Inflammatory macrophage treated with lipopolysaccharide for 4 hours (primary cell): ENCODE measurements around the gene PRELID2.
"Not testable (repeated sequence)": the region's sequence is repeated elsewhere in the genome, so short reads cannot be mapped to it uniquely, and the experiment has no call there.

Experiments
- DNase-seq: peaks from one replicate; pipeline ENCODE4 v3.0.0-alpha.2; 2020

Gene PRELID2

DNA sequence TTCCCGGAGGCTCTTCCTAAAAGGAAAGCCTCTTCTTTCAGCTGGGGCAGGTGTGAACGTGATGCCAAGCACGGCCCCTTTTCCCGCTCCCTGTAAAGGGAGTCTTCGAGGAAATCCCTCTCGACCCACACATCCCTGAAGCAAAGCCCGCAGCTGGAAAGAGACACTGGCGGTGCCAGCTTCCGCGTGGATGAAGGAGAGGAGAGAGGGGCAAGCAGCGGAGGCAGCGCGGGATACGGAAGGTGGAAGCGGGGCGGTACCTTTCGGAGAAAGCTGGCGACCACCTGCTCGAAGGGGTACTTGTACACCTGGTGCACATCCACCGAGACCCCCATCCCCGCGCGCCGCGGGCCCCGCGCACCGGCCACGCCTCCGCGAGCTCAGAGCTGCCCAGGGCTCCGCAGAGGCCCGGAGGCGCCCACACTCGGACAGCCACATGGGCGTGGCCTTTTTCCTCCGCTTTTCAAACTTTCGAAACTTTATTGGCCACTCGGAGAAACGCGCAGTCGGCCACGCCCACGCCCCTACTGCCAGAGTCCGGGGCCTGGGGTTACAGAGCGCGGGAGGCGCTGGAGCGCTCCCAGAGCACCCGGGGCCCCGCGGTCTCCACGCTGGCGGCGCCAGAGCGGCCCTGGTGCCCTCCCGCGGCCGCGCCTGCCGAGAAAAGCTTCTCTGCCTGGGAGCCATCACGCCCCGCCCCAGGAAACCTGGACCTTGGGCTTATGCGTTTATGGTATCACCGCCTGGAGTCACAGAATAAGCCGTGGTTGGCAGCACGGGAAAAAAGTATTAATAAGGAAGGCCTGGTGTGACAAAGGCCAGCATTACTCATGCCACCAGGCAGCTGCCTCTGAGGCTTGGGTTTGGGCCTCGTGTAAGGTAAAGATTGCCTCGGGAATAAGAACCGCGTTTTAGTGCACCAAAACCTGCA is at the start of gene PRELID2:
TSS of gene PRELID2 (minus strand) at position 426 of the 931 bp plus-strand sequence. CDS start at position 335, 91 bp downstream.
- peak; percentile 88 for DNase-seq

DNA sequence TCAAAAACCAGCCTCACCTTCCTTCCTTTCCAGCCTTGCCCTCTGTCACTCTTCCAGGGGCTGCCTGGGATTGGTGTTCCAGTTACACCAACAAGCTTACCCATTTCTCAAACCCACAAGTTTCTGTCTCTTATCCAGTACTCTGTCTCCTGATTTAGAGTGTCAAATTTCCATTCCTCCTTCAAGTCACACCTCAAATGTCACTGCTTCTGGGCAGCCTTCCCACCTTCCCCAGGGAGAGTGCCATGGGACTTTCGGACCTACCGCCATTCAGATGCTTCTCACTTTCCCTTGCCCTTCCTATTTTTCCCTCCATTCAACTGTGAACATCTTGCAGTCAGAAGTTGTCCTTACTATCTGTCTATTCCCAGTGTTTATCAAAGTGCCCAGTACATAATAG is 39.6 kb upstream of the PRELID2 start:
- DNase-seq: no peak

DNA sequence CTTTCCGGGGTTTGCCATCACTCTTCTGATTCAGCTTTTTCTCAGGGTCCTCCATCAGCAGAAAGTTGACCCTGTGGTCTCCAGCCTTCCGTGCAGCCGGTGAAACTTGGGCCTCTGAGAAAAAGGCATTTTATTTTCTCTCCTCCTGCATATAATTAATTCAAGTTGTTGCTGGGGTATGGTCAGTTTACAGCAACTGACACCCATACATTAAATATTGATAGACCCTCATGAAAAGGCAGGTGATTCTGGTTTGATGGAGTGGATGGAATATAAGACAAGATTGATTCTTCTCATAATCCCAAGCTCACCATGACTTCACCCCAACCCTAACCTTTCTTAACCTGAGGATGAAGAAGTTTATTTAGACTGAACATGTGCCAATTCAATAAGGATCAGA is 37.8 kb upstream of the PRELID2 start, which contains the start of gene GRXCR2:
TSS of gene GRXCR2 (minus strand) at position 101 of the 400 bp plus-strand sequence. CDS start at position 55, 46 bp downstream.
- no peak for DNase-seq

DNA sequence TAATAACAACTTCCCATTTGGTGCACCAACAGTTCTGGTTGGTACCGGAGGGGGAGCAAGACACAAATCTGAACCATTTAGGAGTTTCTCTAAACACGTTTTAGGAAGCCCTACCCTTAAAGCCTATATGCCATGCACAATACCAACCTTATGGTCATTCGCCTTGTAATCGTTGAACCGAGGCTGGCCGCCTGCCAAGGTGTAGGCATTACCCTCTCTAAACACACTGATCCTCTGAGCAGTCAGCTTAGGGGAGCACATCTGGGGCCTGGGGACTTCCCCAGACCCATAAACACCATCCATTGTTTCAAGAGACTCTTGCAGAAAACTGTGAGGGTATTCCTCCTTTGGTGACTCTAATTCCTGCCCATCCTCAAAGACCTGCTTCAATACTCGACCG is 37.3 kb upstream of the PRELID2 start:
- DNase-seq: no peak

DNA sequence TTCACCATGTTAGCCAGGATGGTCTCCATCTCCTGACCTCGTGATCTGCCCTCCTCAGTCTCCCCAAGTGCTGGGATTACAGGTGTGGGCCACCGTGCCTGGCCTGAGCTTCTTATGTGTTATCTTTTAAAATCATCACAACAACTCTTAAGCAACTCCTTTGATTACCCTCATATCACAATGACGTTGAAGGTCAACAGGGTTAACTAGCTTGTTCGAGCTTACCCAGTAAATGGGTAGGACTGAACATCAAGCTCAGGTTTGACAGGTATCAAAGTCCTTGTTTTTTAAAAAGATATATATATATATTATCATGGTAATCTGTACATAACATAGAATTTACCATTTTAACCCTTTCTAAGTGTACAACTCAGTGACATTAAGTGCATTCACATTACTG is 34.6 kb upstream of the PRELID2 start:
- DNase-seq: no peak

DNA sequence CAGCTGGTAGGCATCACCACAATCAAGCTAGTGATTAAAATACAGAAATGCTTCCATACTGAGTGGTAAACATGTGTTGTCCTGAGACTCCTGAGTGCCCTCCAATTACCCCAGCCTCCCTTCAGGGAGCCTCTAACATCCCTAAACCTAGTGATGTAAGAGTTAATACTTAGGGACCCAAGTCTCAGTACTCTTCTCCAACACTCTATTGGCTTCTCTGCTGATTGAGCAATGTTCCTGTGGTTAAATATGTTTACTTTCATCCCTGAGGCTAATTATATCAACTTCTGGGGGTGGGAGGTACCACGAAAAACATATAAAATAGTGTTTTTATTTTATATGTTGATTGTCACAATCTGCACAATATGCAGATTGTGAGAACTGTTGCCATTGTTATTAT is 32.7 kb upstream of the PRELID2 start:
- no peak for DNase-seq

DNA sequence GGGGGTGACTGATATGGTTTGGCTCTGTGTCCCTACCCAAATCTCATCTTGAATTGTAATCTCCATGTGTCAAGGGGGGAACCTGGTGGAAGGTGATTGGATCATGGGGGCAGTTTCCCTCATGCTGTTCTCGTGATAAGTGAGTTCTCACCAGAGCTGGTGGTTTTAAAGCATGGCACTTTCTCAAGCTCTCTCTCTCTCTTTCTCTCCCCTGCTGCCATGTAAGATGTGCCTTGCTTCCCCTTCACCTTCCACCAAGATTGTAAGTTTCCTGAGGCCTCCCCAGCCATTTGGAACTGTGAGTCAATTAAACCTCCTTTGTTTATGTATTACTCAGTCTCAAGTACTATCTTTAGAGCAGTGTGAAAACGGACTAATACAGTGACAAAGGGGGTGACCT is 29.3 kb upstream of the PRELID2 start:
- DNase-seq: not testable (repeated sequence)

DNA sequence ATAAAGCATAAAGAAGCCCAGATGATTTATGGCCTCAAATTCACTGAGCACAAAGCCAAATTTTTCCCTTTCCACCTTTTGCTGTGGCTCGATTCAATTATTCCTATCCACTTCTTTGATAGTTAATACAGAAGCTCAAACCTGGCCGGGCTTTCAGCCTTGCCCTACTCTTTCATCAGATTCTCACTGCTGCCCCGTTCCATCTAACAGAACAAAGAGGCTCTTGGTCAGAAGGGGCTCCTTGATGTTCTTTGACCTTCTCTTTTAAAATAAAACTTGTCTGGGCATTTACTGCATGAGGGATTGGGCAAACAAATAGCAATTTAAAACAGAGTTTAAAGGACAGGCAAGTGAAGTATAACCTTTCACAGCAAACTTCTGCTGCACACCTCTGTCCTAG is 27.9 kb upstream of the PRELID2 start:
- no peak for DNase-seq

DNA sequence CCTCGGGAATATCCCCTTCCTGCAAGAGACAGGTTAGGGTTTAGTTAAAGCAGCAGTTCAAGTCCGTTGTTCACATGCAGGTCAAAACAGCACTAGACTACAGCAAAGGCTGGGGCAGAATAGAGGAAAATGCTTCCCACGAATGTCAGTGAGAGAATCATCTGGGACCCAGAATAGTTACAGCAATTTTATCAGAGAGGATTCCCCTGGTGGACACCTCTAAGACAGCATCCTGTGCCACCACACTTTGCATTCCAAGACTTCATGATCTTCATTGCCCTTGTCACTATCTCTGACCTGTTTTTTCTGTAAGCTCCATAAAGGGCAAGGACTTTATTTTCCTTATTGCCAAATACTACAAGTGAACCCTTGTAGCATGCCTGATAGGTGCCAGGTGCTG is 24.8 kb upstream of the PRELID2 start:
- no peak for DNase-seq

DNA sequence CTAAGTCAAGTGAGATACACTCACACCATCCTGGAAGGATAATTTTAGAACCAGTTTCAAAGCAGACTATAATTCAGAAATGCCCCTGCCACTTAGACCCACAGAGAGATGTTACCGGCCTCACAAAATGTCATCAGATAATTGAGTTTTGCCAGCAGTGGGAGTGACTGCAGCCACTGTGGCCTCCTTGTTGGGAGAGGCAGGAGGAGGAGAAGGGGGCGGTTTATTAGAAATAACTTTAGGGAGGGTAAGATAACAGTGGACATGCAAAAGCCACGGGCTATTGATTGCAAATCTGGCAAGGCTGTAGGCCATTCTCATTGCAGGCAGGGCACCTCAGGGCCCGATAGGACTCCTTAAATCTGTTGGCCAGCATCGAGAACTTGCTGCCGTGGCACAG is 24.3 kb upstream of the PRELID2 start:
- no peak for DNase-seq

DNA sequence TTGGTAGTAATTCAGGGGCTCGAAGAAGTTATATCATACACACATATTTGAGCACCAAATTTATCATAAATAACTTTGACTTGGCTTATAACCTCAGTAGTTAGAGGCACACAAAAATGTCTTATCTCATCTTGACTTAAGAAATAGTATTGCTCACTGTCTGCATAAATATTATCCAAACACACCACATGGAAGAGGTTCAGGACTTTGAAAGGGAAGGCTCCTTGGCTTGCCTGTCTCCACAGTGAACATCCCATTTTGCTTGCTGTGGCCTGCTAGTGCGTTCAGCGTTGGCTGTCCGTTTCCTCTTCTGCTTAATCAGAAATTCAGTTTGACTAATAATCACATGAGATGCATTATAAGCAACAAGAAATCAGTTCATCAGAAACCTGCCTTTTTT is 23.8 kb upstream of the PRELID2 start:
- DNase-seq: peak; percentile 24

DNA sequence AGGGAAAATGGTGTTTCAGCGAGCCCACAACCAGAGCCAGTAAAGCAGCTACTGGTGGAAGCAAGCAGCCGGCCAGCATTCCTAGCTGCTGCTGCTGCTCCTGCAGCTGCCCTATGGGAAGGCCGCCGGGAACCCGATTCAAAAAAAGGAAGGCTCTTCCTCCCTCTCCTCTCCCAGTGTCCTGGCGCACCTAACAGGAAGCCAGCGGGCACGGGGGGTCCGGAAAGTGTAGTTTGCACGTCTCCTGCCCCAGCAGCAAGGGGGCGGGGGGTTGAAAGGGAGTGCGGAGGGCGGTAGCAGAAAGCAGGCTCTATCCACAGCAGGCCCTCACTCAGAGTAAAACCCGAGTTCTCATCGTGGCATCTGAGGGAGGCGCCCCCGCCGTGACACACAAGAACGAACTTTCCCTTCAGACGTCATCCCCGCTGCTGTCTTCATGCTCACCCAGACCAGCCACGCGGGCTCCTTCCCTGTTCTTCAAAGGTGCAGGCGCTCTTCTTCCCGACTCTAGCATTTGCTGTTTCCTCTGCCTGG is 21.2 kb upstream of the PRELID2 start:
- peak; percentile 71 for DNase-seq

DNA sequence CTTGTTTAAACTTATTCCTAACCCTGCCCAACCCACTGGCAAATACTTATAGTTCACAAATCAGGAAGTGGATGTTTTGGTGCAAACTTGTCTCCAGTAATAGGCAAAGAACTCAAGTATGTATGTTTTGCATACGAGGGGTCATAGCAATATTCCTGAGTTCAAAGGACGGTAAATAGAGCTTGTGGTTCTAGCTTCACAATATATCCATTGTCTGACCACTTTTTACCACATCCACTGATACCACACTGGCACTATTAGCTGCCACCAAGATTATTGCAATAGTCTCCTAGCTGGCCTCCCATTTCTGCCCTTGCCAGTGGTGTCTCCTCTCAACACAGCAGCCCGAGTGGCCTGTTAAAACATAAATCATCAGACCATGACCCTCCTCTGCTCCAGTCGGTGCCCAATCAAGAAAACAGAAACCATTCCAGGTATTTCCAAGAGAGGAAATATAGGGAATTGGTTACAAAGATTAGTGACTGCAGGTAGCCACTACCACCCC is 20.7 kb upstream of the PRELID2 start:
- DNase-seq: no peak

DNA sequence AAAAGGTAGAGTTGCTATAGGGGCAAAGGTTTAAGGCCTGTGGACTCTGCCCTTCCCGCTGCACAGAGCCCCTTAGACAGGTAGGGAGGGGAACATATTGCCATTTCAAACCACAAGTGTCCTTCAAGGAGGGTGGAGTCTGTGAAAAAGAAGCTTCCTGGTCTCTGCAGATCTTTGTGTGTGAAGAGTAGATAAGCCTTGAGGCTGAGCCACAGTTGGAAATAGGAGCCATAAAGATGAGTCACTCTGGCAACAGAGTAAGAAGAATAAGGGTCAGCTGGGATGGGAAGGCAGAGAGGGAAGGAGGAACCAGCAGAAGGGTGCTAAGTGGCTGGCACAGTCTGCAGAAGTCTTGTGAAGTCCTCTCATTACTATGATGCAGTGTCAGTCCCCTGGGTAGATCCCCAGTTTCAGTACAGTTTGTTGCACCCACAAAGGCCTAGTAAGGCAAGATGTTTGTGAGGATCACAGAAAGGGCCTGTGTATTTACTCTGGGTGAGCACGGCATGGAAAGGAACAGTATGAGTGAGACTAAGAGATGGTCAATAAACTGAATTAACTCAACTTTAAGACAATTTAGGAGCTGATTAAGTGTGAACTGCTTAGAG is 19.6 kb upstream of the PRELID2 start:
- peak; percentile 33 for DNase-seq

DNA sequence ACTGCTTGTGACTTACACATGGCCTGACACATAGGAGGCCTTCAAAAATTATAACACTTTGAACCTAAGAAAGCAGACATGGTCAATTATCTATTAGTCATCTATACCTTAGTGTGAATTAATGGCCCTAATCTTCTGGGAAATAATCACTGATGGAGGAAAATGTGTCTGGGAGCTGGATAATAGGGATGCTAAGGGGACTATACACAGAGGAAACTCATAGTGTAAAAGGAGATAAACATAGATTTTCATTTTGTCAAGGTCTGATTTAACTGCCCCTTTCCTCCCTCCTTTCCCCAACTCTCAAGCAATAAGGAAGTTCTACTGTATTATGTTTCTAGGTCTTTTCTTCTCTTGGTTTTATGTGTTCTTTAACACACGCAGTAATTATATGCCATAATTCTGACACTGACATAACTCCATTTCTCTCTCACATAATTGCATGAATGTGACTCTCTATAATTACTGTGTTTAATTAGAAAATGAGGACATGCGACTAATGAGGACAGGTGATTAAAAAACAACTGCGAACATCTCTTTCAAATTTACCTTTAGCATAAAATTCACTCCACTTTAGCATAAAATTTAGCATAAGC is 18.7 kb upstream of the PRELID2 start:
- DNase-seq: no peak

DNA sequence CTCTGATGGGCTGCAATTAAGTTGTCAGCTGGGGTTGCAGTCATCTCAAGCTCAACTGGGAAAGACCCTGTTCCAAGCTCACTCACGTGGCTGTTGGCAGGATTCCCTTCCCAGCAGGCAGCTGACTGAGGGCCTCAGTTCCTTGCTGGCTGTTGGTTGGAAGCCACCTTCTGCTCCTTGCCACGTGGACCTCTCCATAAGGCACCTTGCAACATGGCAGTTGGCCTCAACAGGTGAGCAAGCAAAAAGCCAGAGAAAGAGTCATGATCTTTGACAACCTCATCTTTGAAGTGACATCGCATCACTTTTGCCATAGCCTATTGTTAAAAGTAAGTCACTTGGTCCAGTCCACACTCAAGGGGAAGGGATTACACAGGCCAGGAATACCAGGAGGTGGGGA is 17.8 kb upstream of the PRELID2 start:
- no peak for DNase-seq

DNA sequence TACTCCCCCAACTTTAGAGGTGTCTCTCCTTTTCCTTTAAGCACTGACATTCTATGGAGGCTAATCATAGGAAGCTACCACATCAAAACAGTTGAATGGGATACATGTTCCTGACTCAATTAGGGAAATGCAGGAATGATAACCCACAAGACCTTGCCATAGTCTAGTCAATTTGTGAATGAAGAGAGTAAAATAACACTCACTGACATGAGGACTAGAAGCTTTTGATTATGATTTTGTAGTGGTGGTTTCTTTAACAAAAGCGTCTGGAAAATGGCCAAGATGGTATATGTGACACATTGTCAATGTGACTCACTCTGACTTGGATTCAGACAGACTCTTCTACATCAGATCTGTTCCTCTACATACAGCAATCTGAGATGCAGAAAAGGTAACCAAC is 13.7 kb upstream of the PRELID2 start:
- no peak for DNase-seq

DNA sequence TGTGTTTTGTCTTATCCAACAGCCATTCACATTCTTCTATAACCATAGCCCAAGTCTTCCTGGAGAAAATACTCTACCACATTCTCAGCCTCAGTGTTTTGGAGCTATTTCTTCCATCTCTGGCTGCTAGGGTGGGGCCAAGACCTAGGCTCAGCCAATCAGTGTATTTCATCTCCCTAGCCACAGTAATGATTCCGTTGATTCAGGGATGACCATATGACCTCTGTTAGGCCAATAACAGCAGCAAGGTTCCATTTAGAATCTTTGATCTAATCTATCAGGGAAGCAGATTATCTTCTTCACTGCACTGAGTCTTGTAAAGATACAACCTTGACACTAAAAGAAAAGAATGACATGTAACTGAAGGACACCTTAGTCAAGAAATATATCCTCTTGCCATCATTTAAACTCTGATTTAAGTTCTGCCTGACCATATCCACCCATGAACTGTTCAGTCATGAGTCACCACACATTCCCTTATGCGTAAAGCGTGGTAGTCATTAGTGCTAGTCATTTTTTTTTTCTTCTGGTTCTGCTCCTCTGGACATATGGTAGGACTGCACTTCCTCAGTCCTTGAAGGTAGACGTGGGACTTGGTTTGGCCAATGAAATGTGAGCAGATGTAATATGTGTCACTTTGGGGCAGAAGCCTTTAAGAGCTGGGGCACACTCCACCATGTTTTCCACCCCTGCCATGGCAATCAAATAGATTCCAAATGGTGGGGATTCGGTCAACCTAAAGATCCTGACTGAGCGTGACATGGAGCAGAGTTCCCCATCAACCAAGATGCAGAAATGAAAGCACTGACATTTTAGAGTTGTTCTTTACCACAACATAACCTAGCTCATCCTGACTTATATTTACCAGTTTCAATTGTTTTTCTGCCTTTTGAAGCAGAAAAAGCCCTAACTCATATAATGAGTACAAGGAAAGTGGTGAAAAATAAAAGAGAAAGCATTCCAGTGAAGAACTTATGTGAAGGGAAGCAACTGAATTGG is 12.7 kb upstream of the PRELID2 start:
- DNase-seq: no peak

DNA sequence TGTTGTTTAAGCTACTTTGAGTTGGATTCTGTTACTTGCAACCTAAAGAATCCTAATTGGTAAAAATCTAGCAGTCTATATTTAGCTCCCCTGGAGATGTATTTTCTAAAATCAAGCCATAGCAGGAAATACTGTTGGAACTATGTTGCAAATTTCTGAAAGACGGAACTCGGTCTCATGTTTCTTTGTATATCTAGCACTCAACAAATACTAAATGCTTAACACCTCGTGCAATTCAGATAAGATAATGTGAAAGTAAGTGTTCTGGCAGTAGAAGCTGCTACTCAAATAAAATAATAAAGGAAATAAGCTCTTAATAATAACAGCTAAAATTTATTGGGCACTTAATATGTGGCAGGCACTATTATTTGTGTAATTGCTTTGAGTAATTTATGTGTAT is 10.9 kb upstream of the PRELID2 start:
- no peak for DNase-seq

DNA sequence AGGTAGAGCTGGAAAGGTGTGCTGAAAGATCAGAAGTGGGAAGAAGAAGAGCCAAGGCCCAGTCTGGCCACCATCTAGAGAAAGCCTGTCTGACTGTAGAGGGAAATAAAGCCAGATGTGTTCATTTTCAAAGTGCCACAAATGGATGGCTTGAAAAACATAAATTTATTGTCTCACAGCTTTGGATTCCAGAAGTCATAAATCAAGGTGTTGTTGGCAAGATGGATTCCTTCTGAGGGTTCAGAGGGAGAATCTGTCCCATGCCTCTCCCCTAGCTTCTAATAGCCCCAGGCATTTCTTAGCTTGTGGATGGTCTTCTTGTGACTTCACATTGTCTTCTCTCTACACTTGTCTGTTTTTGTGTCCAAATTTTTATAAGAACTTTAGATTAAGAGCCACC is 6.2 kb upstream of the PRELID2 start:
- DNase-seq: no peak

DNA sequence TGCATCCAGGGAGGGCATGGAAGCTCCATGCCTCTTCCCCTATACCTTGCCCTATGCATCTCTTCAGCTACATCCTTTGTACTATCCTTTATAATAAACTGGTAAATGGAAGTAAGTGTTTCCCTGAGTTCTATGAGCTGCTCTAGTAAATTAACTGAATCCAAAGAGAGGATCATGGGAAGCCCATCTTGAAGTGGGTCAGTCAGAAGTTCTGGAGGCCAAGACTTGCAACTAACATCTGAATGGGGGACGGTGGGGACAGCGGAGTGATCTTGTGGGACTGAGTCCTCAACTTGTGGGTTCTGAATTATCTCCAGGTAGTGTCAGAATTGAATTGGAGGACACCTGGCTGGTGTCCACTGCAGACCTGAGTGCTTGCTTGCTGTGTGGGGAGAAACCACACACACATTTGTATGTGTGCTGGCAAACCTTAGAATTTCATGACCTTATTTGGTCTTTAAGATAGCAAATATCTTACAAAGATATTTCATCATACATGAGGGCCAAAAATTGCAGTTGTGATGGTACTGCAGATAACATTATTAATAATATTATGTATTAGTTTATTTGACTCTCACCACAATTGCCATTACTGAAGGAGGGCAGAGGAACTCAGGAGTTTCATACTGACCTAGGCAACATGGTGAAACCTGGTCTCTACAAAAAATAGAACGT is 5.5 kb upstream of the PRELID2 start:
- DNase-seq: no peak

DNA sequence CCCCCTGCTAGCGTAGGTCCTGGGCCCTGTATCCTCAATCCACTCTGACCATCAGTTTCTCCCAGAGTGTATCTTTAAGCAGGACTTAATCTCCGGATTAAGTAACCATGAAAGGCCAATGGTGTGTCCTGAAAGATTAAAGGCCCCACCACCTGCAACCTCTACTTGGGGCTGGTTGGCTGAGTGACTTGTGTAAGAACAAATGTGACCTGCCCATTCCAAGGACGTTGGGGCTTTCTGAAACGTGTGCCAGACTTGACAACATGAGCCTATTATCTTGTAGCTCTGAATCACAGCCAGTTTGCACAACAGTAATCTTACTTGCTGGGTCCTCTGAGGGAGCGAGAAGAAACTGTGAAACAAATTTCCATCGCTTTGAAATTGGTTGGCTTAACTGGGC is 3.1 kb upstream of the PRELID2 start:
- no peak for DNase-seq
